HG02970 (cell line): Measurements from ENCODE around the gene AOPEP.
"Not testable (repeated sequence)": the region's sequence is repeated elsewhere in the genome, so short reads cannot be mapped to it uniquely, and the experiment has no call there.

ENCODE experiments used
- ATAC-seq: cut with Tn5 transposase; IDR thresholded peaks from one replicate; pipeline ENCODE4 v1.9.1; 2021; ENCODE audit warnings: mild to moderate bottlenecking, moderate library complexity, moderate number of reproducible peaks; ENCODE audit not compliant: unreplicated experiment, low FRiP score

AOPEP gene

GRCh38 chr9:94865582-94866452, 139.3 kb downstream of the AOPEP start:
- ATAC-seq = no peak

GRCh38 chr9:94866770-94867169, 140.3 kb downstream of the AOPEP start:
- no peak for ATAC-seq

GRCh38 chr9:94867281-94867841, 140.9 kb downstream of the AOPEP start:
- no peak for ATAC-seq

GRCh38 chr9:94867842-94868312, 141.4 kb downstream of the AOPEP start:
- ATAC-seq = no peak

DNA sequence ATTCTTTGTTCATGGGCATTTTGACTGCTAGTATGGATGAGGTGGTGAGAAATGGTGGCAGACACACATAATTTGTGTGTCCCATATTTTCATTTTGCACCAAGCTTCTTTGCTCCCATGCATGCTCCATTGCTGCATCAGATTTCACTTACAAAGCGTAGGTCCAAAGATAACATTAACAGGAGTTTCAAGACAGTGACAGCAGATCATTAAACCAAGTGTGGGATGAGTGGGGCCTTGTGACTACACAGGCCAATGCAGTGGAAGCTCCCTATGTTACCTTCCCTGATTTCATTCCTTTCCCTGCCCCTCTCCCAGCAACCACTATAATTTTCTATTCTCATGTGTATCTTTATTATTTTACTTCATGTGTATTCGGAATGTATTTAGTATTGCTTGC, 142.0 kb downstream of the AOPEP start:
- no peak for ATAC-seq

DNA sequence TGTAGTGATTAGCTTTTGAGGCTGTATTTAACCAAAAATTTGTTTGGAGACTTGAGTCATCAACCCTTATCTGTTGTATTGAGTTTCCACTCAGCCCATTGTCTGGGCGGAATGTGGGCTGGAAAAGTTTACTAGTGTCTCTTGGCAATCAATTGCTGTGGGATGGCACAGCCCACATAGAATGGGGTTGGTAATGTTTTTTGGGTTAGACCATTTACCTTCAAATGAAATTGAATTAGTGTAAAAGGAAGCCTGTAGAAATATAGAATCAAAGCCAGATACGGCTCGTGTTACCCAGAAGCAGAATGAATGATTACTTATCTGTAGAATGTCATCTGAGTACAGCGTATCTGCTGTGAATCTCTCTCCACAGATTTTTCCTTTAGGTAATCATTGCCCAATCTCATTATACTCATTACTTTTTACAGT, 142.9 kb downstream of the AOPEP start:
- ATAC-seq = no peak

GRCh38 chr9:94870465-94870792, 143.9 kb downstream of the AOPEP start:
- no peak for ATAC-seq

GRCh38 chr9:94870793-94871558, 144.5 kb downstream of the AOPEP start:
- no peak for ATAC-seq

- ATAC-seq = no peak
Observed at GRCh38 chr9:94872083-94872833, 145.8 kb downstream of the AOPEP start.

DNA sequence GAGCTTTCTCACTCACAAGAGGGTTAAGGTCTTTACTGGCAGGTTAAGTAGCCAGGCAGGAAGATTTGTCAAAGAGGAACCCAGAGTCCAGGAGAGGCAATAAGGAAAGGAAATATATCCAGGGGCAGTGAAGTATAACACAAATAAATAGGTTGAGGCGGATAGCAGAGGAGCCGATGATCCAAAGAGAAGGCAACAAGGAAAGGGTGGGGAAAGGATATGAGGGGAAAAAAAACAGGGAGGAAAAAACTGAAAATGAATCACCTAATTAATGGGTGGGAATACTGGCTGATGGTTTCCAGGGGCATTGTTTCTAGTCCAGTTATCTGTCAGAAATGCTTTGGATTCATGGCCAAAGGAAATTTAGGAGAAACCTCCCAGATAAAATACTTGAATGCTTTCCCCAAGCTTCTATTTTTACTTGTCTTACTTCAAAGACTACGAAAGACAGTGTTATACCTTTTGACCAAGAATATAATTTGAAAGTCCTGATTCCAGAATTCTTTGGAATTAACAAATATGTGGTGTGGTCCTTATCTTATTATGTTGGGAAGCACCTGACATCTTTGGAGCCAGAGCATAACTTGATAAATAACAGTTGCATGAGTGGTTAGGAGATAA, 146.5 kb downstream of the AOPEP start:
- ATAC-seq = no peak

GRCh38 chr9:94874316-94874715, 147.8 kb downstream of the AOPEP start:
- ATAC-seq = no peak

DNA sequence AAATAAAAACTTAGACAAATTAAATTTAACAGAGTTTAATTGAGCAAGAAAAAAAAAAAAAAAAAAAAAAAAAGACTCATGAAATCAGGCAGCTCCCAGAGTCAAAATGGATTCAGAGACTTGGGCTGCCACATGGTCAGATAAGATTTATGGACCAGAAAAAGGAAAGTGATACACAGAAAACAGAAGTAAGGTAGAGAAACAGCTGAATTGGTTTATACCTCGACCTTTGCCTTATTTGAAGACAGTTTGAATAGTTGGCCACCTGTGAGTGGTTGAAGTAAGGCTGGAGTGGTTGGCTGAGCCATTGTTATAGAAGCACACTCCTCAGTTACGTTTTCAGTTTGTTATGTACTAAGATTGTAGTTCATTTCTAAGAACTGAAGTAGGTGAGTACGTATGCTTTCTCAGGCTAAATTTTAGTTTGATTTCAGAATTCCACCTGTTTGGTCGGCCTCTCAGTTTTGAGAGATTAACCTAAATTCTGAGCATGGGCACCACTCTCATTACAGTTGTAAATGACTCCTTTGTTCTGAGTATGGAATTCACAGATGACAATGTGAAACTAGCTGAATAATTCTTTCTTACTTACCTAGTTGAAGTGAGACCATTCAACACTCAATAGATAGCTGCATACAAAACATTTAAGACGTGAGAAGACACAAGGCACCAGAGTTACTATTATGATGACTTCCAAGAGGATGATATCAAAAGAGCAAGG, 149.0 kb downstream of the AOPEP start:
- no peak for ATAC-seq

GRCh38 chr9:94878804-94879203, 152.3 kb downstream of the AOPEP start:
- not testable (repeated sequence) for ATAC-seq

- ATAC-seq = no peak
Observed at GRCh38 chr9:94879230-94879629, 152.7 kb downstream of the AOPEP start.

DNA sequence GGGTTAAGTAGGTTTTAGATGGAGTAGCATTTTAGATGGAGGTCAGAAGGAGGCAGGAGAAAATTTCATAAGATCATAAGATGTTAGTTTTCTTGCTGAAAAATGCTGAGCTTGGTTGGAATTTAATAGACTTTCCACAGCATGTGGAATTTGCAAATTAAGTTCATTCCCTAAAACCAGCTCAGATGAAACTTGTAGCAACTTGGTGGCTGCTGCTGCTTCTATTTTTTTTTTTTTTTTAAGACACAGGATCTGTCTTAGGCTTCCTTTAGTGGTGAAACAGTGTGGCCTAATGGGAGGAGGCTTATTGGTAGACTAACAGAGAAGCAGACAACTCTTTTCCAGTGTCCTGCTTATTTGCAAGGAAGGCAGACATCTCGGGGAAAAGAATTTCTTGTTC, 154.5 kb downstream of the AOPEP start:
- ATAC-seq = no peak

DNA sequence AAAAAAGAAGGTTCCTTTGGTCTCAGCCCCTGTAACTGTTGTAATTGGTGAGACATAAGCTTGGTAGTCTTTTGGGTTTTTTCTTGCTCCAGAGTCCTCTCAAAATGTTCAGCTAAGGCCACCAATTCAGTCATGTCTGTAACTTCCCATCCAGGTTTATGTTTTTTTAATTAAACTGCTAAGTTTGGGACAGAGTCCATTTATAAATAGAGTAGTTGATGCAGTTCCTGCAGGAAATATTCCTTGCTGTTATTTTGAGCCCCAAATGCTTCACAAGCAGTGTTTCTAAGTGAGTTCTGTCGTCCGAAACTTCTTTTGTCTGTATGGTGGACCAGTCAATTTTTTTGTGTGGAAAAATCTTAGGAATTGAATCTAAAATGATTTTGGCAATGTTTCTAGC, 155.0 kb downstream of the AOPEP start:
- no peak for ATAC-seq

GRCh38 chr9:94881940-94882339, 155.4 kb downstream of the AOPEP start:
- no peak for ATAC-seq

DNA sequence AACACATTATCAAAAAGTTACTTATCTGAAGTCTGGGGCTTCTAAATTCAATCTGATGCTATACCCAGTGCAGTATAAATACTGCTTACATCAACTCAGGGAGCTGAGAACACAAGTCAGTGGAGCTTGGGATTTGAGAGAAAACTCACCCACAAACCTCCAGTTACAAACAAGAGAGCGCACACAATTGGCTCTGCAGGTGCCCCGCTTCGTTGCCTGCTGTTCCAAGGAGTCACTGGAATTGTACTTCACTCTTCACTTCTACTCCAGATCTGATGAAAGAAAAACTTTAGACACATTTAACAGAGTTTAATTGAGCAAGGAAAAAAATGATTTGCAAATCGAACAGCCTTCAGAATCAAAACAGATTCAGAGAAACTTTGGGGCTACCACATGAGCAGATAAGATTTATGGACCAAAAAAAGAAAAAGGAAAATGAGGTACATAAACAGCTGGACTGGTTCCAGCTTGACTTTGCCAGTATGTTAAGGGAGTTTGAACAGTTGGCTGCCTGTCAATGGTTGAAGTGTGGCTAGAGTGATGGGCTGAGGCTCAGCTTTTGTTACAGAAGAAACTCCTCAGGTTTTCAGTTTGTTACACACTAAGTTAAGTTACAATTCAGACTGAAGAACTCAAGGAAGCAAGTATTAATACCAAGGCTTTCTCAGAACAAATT, 156.6 kb downstream of the AOPEP start:
- no peak for ATAC-seq

- no peak for ATAC-seq
Observed at GRCh38 chr9:94885854-94886447, 159.5 kb downstream of the AOPEP start.
